Stimulated activated CD8-positive, alpha-beta memory T cell treated with anti-CD3 and anti-CD28 coated beads, Interleukin-4, amount 100 ng/mL, for 1 hour (primary cell): ENCODE data around the gene KDSR.

Experiments used
- DNase-seq, 2 donors: peaks; one replicate each; pipeline ENCODE4 v3.0.0-alpha.2; 2020; ENCODE audit warnings: low read depth in 2 of 2, low spot score in 1 of 2

KDSR gene

DNA sequence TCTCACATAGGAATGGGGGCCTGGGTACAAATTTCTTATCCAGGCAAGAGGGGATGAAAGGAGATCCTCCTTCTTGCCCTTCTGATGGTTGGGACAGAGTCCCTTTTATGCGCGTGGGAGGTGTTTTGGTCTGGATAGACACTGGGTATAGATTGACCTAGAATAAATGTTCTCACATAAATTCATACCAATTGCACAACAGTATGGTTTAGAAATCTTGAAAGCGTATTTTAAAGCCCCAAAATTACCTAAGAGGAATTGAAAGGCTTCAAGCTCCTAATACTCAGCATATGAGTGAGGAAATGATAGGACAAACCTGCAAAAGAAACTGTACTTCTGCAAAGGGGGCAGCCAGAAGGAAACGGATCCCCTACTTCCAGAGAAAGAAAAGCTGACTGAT lies 44.8 kb downstream of the KDSR start:
- no peak for DNase-seq

DNA sequence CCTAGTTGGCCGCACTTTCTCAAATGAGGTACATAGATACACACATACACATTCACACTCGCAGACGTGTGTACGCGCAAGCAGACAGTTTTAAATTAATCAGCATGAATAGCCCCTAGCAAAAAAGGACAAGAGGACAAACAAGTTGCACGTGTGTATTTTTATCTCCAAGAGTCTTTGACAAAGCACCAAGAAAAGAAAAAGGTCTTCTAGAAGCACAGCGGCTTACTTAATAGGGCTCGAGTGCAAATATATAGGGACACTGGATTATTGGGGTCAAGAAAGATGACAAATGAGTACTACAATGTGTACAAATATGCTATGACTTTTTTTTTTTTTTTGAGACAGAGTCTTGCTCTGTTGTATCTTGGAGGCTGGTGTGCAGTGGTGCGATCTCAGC lies 45.7 kb downstream of the KDSR start:
- no peak for DNase-seq

DNA sequence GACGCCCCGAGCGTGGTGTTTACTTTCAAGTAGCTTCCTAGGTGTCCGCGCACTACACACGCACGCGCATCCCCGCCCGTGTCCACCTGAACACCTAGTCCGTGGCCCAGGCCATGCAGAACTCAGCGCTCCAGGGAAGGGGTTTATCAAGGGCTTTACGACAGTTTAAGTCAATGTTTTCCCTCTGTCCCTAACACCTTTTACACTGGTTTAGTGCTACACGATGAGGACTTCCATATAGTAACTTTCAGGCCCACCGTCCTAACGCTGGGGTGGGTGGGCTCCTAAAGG lies 46.1 kb downstream of the KDSR start:
- no peak for DNase-seq

DNA sequence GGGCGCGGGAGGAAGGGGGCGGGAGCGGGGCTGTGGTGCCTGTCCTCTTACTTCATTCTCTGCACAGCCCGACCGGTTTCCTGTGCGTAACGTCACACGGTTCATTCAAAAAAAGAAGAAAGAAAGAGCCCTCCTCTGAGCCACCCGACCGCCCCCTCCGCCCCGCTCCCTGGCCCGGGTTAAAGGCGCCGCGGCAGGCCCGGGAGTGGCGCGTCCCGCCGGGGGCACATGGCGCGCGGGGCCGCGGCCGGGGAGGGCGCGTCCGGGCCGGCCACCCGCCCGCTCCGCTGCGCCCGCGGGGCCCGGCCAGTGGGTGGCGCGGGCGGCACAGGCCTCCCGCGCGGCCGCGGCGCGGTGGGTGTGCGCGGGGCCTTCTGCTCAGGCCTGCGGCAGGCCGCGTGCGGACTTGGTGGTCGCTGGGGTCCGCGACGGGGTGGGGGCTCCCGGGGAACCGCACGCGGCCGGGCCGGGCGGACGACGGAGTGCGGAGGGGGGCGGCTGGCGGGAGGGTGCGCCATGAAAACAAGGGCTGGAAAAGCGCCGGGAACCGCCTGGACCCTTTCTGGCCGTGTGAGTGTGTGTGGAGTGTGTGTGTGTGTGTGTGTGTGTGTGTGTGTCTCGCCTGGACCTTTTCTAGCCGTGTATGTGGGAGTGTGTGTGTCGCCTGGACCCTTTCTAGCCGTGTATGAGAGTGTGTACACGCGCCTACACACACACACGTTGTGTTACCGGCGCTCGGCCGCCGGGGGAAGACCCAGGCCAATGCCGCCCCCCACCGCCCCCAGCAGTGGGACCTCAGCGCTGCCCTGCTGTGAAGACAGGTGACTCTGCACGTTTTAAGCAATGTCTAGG lies 46.7 kb downstream of the KDSR start:
- DNase-seq: peak; percentile 64 to 75

DNA sequence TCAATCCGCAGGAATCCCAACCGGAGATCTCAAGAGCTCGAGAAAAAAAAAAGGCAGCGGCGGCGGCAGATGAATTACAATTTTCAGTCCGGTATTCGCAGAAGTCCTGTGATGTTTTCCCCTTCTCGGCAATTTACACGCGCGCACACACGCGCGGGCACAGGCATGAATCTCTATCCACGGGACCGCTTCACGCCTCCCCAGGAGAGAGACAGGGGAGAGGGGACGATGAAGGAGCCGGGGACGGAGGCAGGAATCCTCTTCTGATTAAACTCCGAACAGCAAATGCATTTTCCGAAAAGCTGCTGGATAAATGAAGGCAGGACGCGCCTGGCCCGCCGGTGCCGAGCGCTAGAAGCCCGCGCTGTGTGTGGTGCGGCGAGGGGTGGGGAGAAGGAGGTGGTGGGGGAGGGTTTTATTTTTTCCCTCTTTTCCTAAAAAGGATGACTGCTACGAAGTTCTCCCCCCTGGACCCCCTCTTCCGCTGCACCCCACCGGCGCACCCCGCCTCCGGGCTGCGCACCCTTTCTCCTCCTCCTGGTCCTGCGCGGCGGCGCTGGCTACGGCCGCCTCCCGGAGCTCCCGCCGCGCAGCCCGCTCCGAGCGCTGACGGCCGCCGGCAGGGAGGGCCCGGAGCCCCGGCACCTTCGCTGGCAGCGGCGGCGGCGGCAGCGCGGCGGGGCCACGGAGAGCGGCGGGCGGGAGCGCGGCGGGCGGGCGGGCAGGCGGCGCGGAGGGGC lies 47.5 kb downstream of the KDSR start, which contains the start of gene BCL2:
BCL2 (minus strand) TSS at position 387 of the 740 bp plus-strand sequence.
- DNase-seq: no peak

DNA sequence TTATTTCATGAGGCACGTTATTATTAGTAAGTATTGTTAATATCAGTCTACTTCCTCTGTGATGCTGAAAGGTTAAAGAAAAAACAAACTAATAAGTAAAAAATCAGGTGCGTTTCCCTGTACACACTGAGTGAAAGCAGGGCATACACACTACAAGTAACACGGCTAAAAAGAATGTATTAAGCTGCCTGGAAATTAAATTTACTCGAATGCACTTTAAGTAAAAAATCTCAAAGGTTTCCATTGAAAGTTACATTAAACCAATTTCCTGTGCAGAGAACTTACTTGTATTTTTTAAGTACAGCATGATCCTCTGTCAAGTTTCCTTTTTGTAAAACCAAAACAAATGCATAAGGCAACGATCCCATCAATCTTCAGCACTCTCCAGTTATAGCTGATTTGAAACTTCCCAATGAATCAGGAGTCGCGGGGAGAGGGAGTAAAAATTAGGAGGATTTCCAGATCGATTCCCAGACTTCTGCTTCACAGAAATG lies 48.1 kb downstream of the KDSR start:
- no peak for DNase-seq

DNA sequence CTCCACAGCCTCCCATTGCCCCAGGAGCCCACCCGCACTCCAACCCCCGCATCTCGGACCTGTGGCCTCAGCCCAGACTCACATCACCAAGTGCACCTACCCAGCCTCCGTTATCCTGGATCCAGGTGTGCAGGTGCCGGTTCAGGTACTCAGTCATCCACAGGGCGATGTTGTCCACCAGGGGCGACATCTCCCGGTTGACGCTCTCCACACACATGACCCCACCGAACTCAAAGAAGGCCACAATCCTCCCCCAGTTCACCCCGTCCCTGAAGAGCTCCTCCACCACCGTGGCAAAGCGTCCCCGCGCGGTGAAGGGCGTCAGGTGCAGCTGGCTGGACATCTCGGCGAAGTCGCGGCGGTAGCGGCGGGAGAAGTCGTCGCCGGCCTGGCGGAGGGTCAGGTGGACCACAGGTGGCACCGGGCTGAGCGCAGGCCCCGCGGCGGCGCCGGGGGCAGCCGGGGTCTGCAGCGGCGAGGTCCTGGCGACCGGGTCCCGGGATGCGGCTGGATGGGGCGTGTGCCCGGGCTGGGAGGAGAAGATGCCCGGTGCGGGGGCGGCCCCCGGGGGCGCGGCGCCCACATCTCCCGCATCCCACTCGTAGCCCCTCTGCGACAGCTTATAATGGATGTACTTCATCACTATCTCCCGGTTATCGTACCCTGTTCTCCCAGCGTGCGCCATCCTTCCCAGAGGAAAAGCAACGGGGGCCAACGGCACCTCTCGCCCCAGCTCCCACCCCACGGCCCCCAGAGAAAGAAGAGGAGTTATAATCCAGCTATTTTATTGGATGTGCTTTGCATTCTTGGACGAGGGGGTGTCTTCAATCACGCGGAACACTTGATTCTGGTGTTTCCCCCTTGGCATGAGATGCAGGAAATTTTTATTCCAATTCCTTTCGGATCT lies 48.8 kb downstream of the KDSR start:
- DNase-seq: peak; percentile 47 to 66

DNA sequence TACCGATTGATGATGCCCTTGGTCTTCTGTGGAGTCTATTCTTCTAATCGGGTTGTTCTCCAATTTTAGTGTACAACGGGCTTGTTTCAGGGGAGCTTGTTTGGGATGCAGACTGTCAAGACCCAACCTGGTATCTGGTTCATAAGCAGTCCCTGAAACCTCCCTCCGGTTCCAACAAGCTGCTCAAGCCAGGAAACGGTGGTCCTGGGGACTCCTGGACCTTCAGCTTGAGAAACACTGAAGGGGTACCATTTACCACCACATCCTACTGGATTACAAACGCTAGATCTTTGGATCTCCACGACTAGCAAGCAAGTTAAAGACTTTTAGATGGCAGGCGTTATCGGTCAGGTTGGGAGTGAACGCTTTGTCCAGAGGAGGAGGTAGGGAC lies 49.5 kb downstream of the KDSR start:
- no peak for DNase-seq

DNA sequence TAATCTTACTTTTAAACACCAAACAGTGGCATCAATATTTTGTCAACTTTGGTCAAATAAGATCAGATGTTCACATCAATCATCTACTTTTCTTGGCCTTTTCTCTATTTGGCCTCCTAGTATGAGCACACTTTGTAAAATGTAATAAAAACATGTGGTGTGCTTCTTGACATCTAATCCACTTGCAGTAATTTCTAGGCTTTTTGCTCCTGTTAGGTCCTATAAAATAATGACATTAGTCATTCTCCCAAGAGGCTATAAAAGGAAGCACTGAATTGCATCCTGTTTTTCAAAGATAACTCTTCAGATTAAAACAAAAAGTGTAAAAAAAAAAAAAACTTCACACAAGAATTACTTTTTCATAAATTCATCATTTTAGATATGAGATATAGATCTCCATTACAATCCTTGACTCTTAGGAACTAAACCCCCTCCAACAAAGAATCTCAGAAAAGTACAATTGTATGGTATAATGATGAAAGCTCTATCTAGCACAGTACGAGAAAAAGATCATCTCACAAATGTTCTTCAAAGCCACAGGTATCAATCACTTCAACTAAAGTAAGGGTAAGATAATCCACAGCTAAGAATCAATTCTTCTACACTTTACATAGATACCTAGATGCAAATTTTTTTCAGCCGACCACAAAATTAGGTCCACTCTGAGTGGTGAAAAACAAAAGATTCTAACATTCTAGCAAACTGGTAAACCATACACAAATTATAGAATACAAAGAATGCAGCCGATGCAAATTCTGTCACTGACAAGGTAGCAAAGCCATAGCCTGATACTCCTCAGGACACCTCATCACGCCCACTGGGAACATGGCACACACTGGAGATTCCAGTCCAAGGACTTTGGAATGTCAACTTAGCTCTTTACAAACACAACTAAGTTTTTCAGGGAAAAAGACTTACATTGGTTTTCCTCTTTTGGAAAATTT lies 50.1 kb downstream of the KDSR start:
- no peak for DNase-seq

DNA sequence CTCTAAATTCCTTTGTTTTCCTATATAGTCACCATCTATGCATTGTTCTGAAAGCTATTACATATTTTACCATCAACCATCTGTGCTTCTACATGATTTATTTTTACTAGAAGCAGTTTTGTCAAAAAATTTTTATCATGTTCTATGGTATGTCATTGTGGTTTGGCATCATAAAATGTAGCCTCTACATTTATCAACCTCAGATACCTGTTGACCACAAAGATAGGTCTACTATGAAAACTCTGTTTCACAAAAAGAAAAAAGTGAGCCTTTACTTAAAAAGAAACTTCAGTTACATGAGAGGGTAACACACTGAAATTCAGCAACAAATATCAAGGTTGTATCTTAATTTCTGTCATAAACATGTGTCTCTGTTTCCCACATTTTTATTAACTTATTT lies 51.1 kb downstream of the KDSR start:
- no peak for DNase-seq

DNA sequence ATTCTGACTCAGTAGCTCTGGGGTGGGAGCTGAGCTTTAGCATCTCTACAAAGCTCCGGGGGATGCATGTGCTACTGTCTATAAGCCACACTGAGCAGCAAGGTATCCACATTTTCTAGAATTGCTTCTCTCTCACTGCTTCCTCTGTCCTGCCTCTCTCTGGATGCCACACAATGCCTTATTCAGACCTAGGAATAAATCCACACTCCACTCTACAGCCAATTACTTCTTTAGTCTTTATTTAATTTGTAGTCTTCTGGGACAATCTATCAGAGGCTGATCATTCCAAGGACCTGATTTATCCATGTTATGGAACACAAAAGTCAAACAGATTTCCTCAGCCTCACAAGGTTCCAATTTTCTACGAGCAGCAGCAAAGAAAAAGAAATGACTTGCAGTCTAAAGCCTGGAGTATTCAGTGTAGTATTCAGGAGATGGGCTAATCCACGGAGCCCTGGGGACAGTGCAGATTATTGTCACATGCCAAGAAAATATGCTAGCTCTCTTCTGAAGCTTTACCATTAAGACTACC lies 51.8 kb downstream of the KDSR start:
- DNase-seq: no peak

DNA sequence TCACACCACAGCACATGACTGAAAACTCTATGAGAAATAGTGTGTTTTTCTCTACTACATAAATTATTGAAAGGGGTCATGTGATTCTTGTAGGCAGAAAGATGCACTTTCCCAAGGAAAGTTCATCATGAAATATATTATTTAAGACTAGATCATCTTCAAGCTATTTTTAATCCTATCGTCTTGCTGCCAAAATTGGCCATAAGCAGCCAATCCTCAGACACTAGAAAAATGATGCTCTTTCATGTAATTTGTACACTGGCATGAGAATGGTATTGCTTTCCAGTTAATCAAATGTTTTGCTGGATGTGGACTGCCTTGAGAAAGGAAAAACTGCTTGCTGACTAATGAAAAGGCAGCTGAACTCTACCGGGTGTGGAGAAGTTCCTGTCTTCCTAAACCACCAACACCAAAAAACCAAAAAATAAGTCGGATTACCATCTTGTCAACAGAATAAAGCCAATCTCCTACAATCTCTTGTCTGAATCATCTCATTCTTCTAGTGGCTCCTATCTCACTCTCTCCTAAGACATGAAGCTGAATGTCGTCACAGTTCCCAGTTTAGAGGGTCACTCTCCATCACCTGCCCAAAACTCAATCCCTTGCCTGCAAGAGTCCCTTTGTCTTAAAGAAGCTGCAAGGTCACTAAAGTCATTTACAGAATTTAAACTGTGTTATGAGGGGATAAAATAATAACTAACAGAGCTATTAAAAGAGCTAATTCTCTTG lies 52.8 kb downstream of the KDSR start:
- DNase-seq: no peak

DNA sequence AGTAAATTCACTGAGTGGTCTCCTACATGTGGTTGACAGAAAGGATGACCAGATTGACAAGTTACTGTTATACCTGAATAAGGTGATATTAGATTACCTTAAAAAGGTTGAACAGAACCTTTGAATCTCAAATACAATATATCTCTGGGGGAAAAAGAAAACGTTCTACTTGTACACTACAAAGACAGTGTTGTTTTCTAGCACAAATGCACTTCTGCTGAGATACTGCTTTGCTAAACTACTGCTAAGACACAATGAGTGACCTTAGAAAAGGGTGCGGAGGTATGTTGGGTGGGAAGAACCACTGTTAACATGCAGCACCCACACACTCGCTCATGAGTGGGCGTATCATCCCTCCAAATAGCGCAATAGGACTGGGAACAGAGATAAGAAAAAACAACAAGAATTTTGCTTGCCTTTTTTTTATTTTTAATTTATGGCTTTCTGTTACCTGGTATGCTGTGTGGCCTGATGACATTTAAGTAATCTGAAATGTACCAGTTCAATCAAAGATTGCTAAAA lies 53.5 kb downstream of the KDSR start:
- DNase-seq: no peak

DNA sequence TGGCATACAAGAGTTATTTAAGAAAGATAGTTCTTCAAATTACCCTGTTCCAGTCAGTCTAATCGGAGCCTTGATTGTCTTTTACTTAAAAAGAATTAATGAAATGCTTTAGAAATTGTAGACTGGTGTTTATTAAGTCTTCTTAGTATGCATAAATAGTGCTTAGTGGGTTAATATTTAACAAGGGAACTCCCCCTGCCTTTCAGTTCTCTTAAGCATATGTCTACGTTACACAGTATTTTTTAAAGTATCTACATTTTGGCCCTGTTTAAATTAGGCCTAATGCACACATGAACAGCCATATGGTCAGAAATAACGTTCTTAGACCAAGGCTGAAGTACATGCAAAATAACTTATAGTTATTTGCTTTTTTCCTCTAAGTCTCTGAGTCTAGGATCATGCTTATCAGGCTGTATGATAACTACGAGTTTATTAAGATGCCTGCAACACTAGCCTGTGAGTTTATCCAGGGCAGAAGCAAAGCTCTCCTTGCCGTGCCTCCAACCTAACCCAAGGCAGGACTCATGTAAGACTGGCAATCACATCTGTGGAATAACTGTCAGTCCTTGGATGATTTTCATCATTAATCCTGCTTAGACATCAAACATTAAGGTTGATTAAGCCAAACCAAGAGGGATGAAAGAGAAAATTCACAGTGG lies 54.1 kb downstream of the KDSR start:
- DNase-seq: no peak

DNA sequence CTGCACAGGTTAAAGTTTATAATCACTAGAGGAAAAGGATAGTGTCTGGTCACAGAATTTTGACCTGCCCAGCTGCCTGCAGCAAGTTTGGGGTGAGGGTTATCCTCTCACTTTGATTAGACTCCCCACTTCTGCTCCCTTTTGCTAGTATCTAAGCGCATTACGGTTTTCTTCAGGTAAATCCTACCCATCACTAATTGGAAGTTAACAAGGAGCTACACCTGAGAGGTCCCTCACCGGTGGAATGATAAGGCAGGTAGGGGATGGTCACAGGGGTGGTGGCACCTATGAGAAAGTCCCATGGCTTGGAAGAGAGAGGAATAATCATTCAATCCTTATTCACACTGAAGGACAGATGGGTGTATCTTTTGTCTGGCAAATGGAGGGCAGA lies 55.0 kb downstream of the KDSR start:
- no peak for DNase-seq

DNA sequence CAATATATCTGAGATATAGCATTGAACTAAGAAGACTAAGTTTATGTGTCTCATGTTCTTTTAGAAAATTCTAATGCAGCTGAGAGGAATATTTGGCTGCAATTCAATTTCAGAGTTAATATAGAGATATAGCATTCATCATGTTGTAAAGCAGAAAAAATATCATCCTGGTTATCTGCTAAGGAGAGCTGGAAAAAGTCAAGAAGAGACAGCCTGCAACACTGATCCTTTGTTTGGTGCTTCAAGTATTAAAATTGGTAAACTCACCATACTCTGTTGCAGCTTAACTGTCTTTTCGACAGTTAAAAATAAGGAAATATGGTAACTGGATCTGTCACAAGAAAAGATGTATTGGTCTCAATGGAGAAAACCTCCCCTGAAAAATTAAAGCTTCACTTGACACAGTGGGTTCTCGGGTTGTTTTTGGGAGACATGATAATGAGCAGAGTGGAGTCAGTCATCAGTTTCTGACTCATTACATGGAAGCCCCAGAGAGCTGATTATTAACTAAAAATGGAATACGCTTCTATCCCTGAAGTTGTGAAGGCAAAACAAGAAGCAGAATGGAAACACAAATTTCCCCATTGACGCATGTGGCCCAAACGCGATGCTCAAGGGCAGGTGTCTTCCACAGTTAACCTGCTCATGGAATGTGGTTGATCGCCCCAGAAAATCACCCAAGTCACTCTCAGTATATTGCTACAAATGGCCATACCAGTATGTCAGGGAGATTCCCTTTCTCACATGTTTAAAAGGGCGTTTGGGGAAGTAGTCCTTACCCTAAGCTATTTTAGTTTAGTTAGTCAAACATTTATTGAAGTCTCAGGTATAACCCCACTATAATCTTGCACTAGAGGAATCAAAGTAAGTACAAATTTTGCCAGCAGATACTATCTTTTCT lies 55.6 kb downstream of the KDSR start:
- DNase-seq: no peak

DNA sequence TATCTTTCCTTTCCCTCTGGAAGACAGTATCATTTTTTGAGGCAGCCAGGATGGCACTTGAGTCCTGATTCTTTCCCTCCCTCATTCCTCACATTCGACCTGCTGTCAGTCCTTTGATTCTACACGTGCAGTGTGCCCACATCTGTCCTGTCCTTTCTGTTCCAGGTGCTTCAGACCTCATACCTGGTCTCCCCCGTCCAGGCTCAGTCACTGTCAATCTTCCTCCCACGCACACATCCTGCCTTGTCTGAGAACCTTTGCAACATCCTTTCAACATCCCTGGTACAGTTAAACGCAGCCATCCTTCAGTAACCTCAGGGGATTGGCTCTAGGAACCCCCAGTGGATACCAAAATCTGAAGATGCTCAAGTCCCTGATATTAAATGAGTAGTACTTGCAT lies 57.6 kb downstream of the KDSR start:
- DNase-seq: no peak
